ENCODE data around the gene ADSS1.

ADSS1 gene

GRCh38 chr14:104751539-104752422 lies 27.8 kb downstream of the ADSS1 start:
- peak; percentile 18 for DNase-seq (ENCODE audit: low read depth)

- DNase-seq (ENCODE audit: low read depth), result no peak
Observed at GRCh38 chr14:104752423-104752734, 28.4 kb downstream of the ADSS1 start.

GRCh38 chr14:104752735-104753527 lies 28.9 kb downstream of the ADSS1 start, which contains the start of gene SIVA1:
TSS of gene SIVA1 (plus strand) at chr14:104753147. CDS start at chr14:104753202, 55 bp downstream.
- peak; percentile 99 for DNase-seq (ENCODE audit: low read depth)

- no peak for DNase-seq (ENCODE audit: low read depth)
Observed at GRCh38 chr14:104753528-104754212, 29.6 kb downstream of the ADSS1 start.

GRCh38 chr14:104754213-104754851 lies 30.3 kb downstream of the ADSS1 start:
- no peak for DNase-seq (ENCODE audit: low read depth)

GRCh38 chr14:104755621-104756020 lies 31.6 kb downstream of the ADSS1 start:
- no peak for DNase-seq (ENCODE audit: low read depth)

GRCh38 chr14:104756477-104757237 lies 32.6 kb downstream of the ADSS1 start:
- no peak for DNase-seq (ENCODE audit: low read depth)

- DNase-seq (ENCODE audit: low read depth), result no peak
Observed at GRCh38 chr14:104757238-104757585, 33.2 kb downstream of the ADSS1 start.

- no peak for DNase-seq (ENCODE audit: low read depth)
Observed at GRCh38 chr14:104757681-104758392, 33.8 kb downstream of the ADSS1 start.

GRCh38 chr14:104758981-104759969 lies 35.2 kb downstream of the ADSS1 start:
- DNase-seq (ENCODE audit: low read depth), result no peak

- DNase-seq (ENCODE audit: low read depth), result no peak
Observed at GRCh38 chr14:104765517-104765916, 41.5 kb downstream of the ADSS1 start.

- DNase-seq (ENCODE audit: low read depth), result no peak
Observed at GRCh38 chr14:104766256-104766862, 42.3 kb downstream of the ADSS1 start.

GRCh38 chr14:104766863-104767633 lies 43.0 kb downstream of the ADSS1 start:
- DNase-seq (ENCODE audit: low read depth), result no peak

GRCh38 chr14:104767634-104767918 lies 43.5 kb downstream of the ADSS1 start:
- DNase-seq (ENCODE audit: low read depth), result no peak

GRCh38 chr14:104768437-104769323 lies 44.7 kb downstream of the ADSS1 start:
- DNase-seq (ENCODE audit: low read depth), result peak; percentile 87

GRCh38 chr14:104769324-104770071 lies 45.5 kb downstream of the ADSS1 start:
- no peak for DNase-seq (ENCODE audit: low read depth)
